Measurements from ENCODE around the gene PICALM. TPM values are rescaled to one million over a fixed set of nuclear protein-coding genes. Genes with fewer than 3 reads are reported as not detected.

PICALM gene
- polyA plus RNA-seq, 1 experiment, result 303 TPM

- ChIA-PET CTCF (interaction anchor here (1.1 to 3.0 kb wide), 3 partner anchors 85 to 355 kb away, joined by 3 to 11 read pairs (median 5); partner anchors contain the start of gene CCDC83), POLR2A (interaction anchor here (0.6 kb wide), 1 partner anchor 84 kb away, joined by 3 read pairs; the partner anchor contains the start of gene CCDC83)
- Histone ChIP-seq H3K9me3 (ENCODE audit: control insufficient read depth, insufficient read depth, low read length) (peaks cover 14% of the 10 kb centered on the region; the same call in 1 of the 2 replicates), H3K27me3 (ENCODE audit: control insufficient read depth, insufficient read depth, low read length) (no peaks in the 10 kb centered on the region), H3K27ac (ENCODE audit: low read depth, low read length) (no peak overlapping the region), H3K4me3 (ENCODE audit: low read depth, low read length) (no peak overlapping the region)
- no peak for TF ChIP-seq CTCF (IDR thresholded peaks at IDR 0.05; ENCODE audit: low read depth, low read length)
- no peak for DNase-seq (ENCODE audit: low read depth, low spot score)
Observed at GRCh38 chr11:85939099-85940015, 129.5 kb downstream of the PICALM start.

GRCh38 chr11:85937835-85938234 is 131.0 kb downstream of the PICALM start:
- TF ChIP-seq CTCF (IDR thresholded peaks at IDR 0.05; ENCODE audit: low read depth, low read length), result no peak

GRCh38 chr11:85935751-85936150 is 133.1 kb downstream of the PICALM start:
- ChIA-PET CTCF (no interaction called here), POLR2A (interaction anchor here (0.6 kb wide), 1 partner anchor 170 kb away, joined by 3 read pairs; no protein-coding TSS in a partner anchor)
- Histone ChIP-seq H3K27ac (ENCODE audit: low read depth, low read length) (no peak overlapping the region), H3K9me3 (ENCODE audit: control insufficient read depth, insufficient read depth, low read length) (peaks cover 14% of the 10 kb centered on the region; the same call in 1 of the 2 replicates), H3K27me3 (ENCODE audit: control insufficient read depth, insufficient read depth, low read length) (no peaks in the 10 kb centered on the region), H3K4me3 (ENCODE audit: low read depth, low read length) (no peak overlapping the region)
- no peak for DNase-seq (ENCODE audit: low read depth, low spot score)
- TF ChIP-seq CTCF (IDR thresholded peaks at IDR 0.05; ENCODE audit: low read depth, low read length), result no peak

More at GRCh38 chr11:85937835-85938234, 131.0 kb downstream of the PICALM start:
- H3K27me3 ChIP-seq (ENCODE audit: control insufficient read depth, insufficient read depth, low read length), result no peaks in the 10 kb centered on the region
- peaks cover 14% of the 10 kb centered on the region; the same call in 1 of the 2 replicates for H3K9me3 ChIP-seq (ENCODE audit: control insufficient read depth, insufficient read depth, low read length)
- ChIA-PET CTCF (interaction anchor here (0.9 to 3.0 kb wide), 2 partner anchors 83 to 354 kb away, joined by 3 to 11 read pairs; partner anchors contain the start of gene CCDC83), POLR2A (no interaction called here)
- H3K4me3 ChIP-seq (ENCODE audit: low read depth, low read length), result no peak overlapping the region
- no peak overlapping the region for H3K27ac ChIP-seq (ENCODE audit: low read depth, low read length)
- DNase-seq (ENCODE audit: low read depth, low spot score), result no peak

- Histone ChIP-seq H3K9me3 (ENCODE audit: control insufficient read depth, insufficient read depth, low read length) (peaks cover 14% of the 10 kb centered on the region; the same call in 1 of the 2 replicates), H3K27ac (ENCODE audit: low read depth, low read length) (no peak overlapping the region), H3K4me3 (ENCODE audit: low read depth, low read length) (0 out of 2 replicates have a peak overlapping the region, but pooled peaks have one; percentile 13), H3K27me3 (ENCODE audit: control insufficient read depth, insufficient read depth, low read length) (no peaks in the 10 kb centered on the region)
- ChIA-PET CTCF (no interaction called here), POLR2A (no interaction called here)
- no peak for DNase-seq (ENCODE audit: low read depth, low spot score)
- TF ChIP-seq CTCF (IDR thresholded peaks at IDR 0.05; ENCODE audit: low read depth, low read length), result no peak
Observed at GRCh38 chr11:85934596-85935169, 134.2 kb downstream of the PICALM start.

All from AG04450 (cell line).